ENCODE results near the gene RAB13.

DNA sequence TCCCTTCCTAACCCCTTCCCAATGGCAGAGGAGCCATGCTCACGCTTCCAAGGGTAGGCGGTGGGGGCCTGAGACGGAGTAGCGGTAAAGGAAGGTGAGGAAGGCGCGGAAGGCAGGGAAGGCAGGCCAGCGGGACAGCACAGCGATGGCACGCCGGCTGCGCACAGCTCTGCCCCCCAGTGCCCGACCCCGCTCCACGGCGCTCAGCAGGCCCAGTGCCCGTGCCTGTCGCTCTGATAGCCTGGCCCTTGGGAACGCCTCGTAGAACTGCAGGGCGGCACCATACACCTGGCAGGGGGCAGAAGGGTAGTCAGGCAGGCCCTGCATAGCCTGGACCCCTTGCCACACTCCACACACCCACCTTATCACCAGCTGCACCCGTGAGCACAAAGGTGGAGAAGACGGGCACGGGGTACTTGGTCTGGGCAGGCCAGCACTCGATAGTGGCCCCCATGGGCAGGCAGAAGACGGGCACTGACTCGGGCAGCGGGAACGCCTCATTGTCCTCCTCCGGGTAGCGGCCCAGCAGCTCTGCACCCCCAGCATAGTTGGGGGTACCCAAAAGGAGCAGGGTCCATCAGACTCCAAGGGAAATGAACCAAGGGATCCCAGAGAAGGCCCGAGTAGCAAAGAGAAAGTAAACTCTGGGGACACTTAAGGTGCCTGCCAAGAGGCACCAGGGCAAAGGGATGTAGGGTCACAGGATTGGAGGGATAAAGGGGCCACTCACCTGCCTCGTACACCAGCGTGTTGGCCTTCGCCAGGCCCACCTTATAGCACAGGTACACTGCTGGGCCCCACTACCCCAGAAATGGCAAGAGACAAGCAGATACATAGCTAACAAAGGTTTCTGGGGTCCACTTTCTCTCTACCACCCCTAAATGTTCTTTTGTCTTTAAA is 44.1 kb downstream of the RAB13 start:
- TF ChIP-seq CTCF (IDR thresholded peaks at IDR 0.05; ENCODE audit: insufficient read depth, low read length, poor library complexity, severe bottlenecking) (no peak), EZH2phosphoT487 (conservative IDR thresholded peaks at IDR 0.05; ENCODE audit: low read length) (no peak)
